Rectal smooth muscle tissue (tissue), 1 donor: ENCODE measurements around the gene AFG1L.

Experiments
- H3K27ac ChIP-seq: one replicate; pipeline ENCODE4 v1.7.0; 2013; ENCODE audit warnings: low read depth, low read length, inconsistent platforms
- H3K27me3 ChIP-seq: one replicate; pipeline ENCODE4 v1.7.0; 2013; ENCODE audit warnings: low read length; ENCODE audit not compliant: control insufficient read depth, insufficient read depth
- H3K36me3 ChIP-seq: one replicate; pipeline ENCODE4 v1.7.0; 2013; ENCODE audit warnings: low read length; ENCODE audit not compliant: control insufficient read depth, insufficient read depth
- H3K4me1 ChIP-seq: one replicate; pipeline ENCODE4 v1.7.0; 2013; ENCODE audit warnings: low read length; ENCODE audit not compliant: control insufficient read depth, insufficient read depth
- H3K4me3 ChIP-seq: one replicate; pipeline ENCODE4 v1.7.0; 2013; ENCODE audit warnings: low read length
- H3K9ac ChIP-seq: one replicate; pipeline ENCODE4 v1.7.0; 2013; ENCODE audit warnings: low read length

Gene AFG1L

DNA sequence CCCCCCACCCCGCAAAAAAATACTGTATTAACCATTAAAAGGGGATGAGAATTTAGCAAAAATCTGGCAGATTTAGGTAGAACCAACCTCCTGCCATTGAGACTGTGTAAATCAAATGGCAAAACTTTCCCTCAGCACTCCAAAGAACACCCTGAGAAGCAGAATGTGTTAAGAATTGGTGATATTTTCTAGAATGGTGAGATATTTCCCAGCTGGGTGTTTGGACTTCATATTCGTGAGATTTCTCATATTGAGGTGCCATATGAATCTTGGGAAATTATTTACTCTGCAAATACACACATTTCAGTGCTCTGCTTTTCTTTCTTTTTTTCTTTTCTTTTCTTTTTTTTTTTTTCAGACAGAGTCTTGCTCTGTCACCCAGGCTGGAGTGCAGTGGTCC lies 199.6 kb downstream of the AFG1L start:
- Histone ChIP-seq H3K4me1 (no peaks in the 10 kb centered on the region), H3K9ac (no peak overlapping the region), H3K36me3 (no peaks in the 10 kb centered on the region), H3K27ac (no peak overlapping the region), H3K27me3 (no peaks in the 10 kb centered on the region), H3K4me3 (no peak overlapping the region)

DNA sequence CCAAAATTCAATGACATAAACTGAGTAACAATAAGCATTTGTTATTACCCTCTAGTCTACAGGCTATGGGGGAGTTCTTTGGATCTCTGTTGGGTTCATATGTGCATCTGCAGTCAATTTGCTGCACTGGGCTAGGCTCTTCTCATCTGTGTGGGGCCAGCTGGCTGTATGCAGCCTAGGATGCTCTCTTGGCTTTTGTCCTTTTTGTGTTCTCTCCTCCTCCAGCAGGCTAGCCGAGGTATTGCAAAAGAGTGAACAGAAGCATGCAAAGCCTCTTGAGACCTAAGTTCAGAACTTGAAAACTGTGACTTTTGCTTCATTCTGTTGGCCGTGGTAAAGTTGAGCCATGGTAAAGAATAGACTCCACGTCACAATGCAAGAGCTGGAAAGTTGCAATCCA lies 203.0 kb downstream of the AFG1L start:
- Histone ChIP-seq H3K4me1 (no peaks in the 10 kb centered on the region), H3K36me3 (no peaks in the 10 kb centered on the region), H3K27me3 (no peaks in the 10 kb centered on the region), H3K9ac (no peak overlapping the region), H3K27ac (no peak overlapping the region), H3K4me3 (no peak overlapping the region)

DNA sequence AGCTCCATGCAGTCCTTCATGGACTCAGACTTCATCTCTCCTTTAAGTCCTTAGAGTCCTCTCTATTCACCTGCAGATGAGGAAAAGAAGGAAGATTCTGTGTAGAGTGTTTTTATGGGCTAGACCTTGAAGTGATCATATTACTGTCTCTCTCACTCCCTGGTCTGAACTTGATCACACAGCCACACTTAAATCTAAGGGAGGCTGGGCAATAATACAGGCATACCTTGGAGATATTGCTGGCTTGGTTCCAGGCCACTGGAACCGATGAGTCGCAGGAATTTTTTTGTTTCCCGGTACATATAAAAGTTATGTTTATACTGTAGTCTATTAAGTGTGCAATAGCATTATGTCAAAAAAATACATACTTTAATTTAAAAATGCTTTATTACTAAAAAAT lies 206.7 kb downstream of the AFG1L start:
- no peak overlapping the region for H3K4me3 ChIP-seq
- H3K27ac ChIP-seq: no peak overlapping the region
- H3K36me3 ChIP-seq: no peaks in the 10 kb centered on the region
- H3K27me3 ChIP-seq: no peaks in the 10 kb centered on the region
- H3K9ac ChIP-seq: no peak overlapping the region
- no peaks in the 10 kb centered on the region for H3K4me1 ChIP-seq

DNA sequence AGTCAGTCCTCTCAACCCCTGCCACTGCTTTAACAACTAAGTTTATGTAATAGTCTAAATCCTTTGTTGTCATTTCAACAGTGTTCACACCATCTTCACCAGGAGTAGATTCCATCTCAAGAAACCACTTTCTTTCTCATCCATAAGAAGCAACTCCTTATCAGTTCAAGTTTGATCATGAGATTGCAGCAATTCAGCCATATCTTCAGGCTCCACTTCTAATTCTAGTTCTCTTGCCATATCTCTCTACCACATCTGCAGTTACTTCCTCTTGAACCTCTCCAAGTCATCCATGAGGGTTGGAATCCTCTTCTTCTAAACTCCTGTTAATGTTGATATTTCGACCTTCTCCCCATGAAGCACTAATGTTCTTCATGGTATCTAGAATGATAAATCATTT lies 208.0 kb downstream of the AFG1L start:
- Histone ChIP-seq H3K36me3 (no peaks in the 10 kb centered on the region), H3K27ac (no peak overlapping the region), H3K4me1 (no peaks in the 10 kb centered on the region), H3K27me3 (no peaks in the 10 kb centered on the region), H3K4me3 (no peak overlapping the region), H3K9ac (no peak overlapping the region)

DNA sequence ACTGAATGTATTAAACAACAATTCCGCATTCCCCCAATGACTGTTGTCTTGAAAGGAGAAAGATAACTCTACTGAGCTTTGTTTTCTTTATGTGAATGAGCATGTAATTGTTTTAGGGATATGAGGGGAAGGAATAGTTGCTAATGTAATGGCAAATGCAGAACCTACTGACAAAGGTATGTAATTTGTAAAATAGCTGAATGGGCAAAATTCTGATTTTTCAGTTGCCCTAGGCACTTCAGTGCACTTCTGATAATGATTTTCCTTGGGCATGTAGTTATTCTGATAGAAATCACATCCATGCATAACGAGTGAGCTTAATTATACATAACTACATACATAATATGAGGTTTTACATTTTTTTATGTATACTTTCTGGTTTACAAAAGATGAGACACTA lies 212.5 kb downstream of the AFG1L start:
- Histone ChIP-seq H3K27me3 (no peaks in the 10 kb centered on the region), H3K27ac (no peak overlapping the region), H3K4me1 (no peaks in the 10 kb centered on the region), H3K36me3 (no peaks in the 10 kb centered on the region), H3K4me3 (no peak overlapping the region), H3K9ac (no peak overlapping the region)

DNA sequence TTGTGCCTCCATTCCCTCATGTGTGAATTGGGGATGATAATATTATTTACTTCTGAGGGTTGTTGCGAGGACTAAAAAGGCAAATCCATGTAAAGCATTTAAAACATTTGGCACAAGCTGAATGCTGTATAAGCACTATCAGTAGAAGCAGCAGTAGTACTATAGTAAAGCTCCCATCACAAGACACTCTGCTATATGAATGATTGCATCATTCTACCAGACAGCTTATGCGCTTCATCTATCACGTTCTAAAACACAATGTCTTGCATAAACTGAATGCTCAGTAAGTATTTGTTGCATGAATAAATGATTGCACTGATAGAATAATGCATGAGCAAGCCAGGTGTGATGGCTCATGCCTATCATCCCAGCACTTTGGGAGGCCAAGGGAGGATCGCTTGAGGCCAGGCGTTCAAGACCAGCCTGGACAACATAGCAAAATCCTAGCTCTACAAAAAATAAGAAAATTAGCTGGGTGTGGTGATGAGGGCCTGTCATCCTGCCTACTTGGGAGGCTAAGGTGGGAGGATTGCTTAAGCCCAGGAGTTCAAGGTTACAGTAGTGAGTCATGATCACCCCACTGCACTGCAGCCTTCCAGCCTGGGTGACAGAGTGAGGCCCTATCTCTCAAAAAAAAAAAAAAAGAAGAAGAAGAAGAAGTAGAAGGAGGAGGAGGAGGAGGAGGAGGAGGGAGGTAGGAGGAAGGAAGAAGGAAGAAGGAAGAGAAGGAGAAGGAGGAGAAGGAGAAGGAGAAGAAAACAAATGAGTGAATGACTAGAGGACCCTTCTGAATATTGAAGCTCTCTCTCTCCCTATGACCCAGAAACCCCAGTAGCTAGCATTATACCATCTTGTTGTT lies 215.8 kb downstream of the AFG1L start:
- H3K27me3 ChIP-seq: no peaks in the 10 kb centered on the region
- H3K27ac ChIP-seq: no peak overlapping the region
- no peak overlapping the region for H3K4me3 ChIP-seq
- no peaks in the 10 kb centered on the region for H3K4me1 ChIP-seq
- no peak overlapping the region for H3K9ac ChIP-seq
- no peaks in the 10 kb centered on the region for H3K36me3 ChIP-seq

DNA sequence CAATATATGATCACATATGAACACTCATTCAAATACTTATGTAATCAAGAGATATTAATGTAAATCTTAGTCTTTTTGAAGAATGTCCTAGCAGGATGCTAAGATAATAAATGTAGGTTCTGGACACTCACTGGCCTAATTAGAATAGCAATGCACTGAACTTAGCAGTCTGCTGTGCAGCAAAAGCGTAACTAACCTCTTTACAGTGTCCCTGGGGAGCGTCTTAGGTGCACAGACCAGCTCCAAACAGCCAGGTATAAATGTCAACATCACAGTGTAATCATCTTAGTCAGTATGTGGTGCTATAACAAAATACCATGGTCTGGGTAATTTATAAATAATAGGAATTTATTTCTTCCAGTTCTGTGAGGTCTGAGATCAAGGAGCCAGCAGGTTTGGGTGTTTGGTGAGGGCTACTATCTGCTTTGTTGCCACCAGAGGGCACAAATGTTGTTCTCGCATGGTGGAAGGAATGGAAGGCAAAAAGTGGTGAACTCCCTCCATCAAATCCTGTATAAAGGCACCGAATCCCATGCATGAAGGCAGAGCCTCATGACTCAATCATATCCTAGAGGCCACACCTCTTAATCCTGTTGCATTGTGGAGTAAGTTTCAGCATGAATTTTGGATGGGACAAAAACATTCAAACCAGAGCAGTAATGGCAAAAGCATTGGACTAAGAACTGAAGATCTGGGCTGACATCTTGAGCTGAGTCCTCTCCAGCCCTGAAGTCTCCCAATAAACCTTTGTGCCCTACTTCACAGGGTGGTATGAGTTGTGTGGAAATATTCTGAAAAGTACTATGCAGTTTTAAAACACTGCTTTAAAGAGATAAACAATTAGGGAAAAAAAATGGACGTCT lies 224.1 kb downstream of the AFG1L start:
- Histone ChIP-seq H3K4me1 (no peaks in the 10 kb centered on the region), H3K36me3 (no peaks in the 10 kb centered on the region), H3K9ac (no peak overlapping the region), H3K27me3 (no peaks in the 10 kb centered on the region), H3K27ac (no peak overlapping the region), H3K4me3 (no peak overlapping the region)

DNA sequence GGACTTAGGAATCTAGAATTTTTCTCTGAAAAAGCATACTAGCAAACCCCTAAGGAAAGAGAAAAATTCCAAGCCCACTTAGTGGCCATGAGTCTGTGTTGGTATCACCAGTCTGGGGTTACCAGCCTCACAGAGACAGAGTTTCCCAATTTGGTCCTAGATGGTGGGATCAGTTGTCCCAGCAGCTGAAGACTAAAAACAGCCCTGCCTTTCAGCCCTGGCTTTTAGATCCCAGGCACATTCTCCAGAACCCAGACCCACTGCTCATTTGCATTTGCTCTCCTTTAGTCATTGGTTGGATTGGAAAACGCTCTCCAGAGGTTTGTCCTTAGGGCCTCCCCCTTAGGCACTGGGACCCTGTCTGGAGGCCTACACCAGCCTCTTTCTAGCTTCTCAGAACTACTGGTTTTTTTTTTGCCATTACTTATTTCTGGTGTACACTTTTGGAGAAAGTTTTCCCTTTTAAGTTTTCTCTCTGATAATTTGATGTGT lies 226.8 kb downstream of the AFG1L start:
- Histone ChIP-seq H3K27ac (no peak overlapping the region), H3K4me1 (no peaks in the 10 kb centered on the region), H3K9ac (no peak overlapping the region), H3K4me3 (no peak overlapping the region), H3K36me3 (no peaks in the 10 kb centered on the region), H3K27me3 (no peaks in the 10 kb centered on the region)

DNA sequence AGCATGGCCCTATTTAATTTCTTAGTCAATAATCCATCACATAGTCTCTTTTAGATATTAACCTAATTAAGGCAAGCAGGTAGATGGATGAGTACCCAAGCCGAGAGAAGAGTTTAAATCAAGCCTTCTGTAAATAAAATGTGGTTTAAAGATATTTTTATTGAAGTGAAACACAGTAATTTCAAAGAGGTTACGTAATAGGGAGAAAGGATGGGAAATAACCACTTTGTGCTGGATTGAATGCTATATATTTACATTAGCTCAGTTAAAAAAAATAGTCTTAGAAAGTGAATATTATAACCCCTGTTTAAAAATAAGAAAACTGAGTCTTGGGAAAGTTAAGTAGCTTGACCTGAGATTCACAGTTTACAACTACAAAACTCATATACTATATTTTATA lies 228.8 kb downstream of the AFG1L start:
- H3K4me1 ChIP-seq: no peaks in the 10 kb centered on the region
- H3K36me3 ChIP-seq: no peaks in the 10 kb centered on the region
- H3K27me3 ChIP-seq: no peaks in the 10 kb centered on the region
- H3K4me3 ChIP-seq: no peak overlapping the region
- H3K9ac ChIP-seq: no peak overlapping the region
- H3K27ac ChIP-seq: no peak overlapping the region

DNA sequence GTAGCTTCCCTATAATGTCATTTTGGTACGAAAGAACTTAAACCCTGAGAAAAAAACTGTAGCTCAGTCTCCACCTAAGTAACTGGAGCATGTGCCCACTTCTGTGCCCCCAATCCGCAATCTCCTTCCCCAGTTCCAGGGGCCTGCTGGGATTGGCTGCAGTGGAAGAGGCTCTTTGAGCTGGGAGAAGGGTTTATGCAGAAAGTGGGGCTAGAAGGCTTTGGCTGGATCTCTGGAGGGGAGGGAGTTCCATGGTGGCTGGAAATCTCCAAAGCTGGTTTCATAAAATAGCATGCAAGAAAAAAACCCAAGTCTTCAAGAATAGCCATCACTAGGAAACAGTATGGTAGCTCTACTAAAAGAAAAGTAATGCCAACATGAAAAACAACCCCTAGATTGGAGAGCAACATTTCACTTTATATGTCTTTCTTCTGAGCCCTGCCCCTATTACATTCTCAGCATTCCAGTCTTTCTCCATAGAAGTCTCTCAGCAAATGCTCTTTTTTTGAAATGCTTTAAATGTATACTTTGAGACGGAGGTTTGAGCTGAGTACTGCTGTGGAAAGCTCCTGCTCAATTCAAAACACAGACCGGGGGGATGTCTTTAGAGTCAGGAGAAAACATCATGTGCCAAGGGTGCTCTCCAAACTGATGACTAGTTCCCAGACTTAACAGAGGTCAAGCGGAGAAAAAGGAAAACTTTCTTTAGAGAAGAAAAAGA lies 229.8 kb downstream of the AFG1L start:
- Histone ChIP-seq H3K36me3 (no peaks in the 10 kb centered on the region), H3K4me1 (no peaks in the 10 kb centered on the region), H3K27ac (no peak overlapping the region), H3K27me3 (no peaks in the 10 kb centered on the region), H3K4me3 (no peak overlapping the region), H3K9ac (no peak overlapping the region)

DNA sequence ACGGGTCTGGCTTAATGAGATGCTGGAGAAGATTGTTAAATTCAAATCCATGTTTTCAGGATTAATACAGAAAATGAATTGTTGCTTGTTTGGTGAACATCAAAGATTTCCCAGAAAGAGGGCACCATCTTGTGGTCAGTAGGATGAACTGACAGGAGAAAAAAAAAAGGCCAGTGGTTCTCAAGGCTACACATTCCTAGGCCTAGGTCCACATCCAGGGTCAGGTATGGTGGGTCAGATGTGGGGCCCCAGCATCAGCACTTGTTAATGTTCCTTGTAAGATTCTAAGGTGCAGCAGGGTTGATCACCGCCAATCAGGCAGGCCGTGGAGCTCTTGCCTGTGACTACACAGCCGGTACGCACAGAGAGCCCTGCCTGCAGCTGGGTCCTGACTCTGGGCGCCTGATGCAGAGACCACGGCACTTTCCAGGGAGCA lies 231.9 kb downstream of the AFG1L start:
- no peaks in the 10 kb centered on the region for H3K36me3 ChIP-seq

DNA sequence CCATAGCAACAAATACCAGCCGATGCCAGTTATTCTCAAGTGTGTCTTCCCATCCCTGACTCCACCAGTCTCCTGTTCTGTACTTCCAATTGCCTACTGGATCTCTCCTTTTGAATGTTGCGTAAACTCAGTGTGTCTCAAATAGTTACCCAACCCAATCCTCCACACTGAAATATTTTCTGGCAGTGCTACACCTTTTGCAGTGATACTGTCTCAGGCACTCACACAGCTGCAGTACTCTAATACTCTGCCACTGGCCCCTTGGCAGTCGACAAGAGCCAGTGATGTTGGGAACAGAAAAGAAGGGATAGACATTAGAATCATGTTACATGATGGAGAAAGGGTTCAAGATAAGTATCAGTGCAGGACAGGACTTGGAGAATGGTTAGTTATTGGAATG lies 234.0 kb downstream of the AFG1L start:
- Histone ChIP-seq H3K4me1 (no peaks in the 10 kb centered on the region), H3K9ac (no peak overlapping the region), H3K4me3 (no peak overlapping the region), H3K27me3 (no peaks in the 10 kb centered on the region), H3K36me3 (no peaks in the 10 kb centered on the region), H3K27ac (no peak overlapping the region)

More for the DNA sequence above, 231.9 kb downstream of the AFG1L start:
- Histone ChIP-seq H3K9ac (no peak overlapping the region), H3K27me3 (no peaks in the 10 kb centered on the region), H3K27ac (no peak overlapping the region), H3K4me1 (no peaks in the 10 kb centered on the region), H3K4me3 (no peak overlapping the region)
